GM12874 (cell line): ENCODE data around the gene AUH.

ENCODE experiments used
- CTCF ChIP-seq: IDR thresholded peaks from 2 replicates; pipeline ENCODE4 v1.5.1; 2011; ENCODE audit warnings: low read depth, mild to moderate bottlenecking, control low read depth, low read length, moderate library complexity; ENCODE audit not compliant: insufficient read depth

Gene AUH

GRCh38 chr9:91207397-91207728 lies 154.4 kb downstream of the AUH start:
- TF ChIP-seq CTCF: no peak

- no peak for TF ChIP-seq CTCF
Measured at GRCh38 chr9:91206806-91207205, 154.9 kb downstream of the AUH start.

GRCh38 chr9:91202736-91203283 lies 158.9 kb downstream of the AUH start:
- TF ChIP-seq CTCF: no peak

- no peak for TF ChIP-seq CTCF
Measured at GRCh38 chr9:91200692-91201336, 160.9 kb downstream of the AUH start.

- TF ChIP-seq CTCF: no peak
Measured at GRCh38 chr9:91199739-91200497, 161.8 kb downstream of the AUH start.

GRCh38 chr9:91198405-91198804 lies 163.3 kb downstream of the AUH start:
- TF ChIP-seq CTCF: no peak

- no peak for TF ChIP-seq CTCF
Measured at GRCh38 chr9:91197232-91198181, 164.2 kb downstream of the AUH start.
